Bronchial epithelial cell (primary cell): ENCODE measurements around the gene NUDT1. TPM values are rescaled to one million over a fixed set of nuclear protein-coding genes. Genes with fewer than 3 reads are reported as not detected.

Source experiments
- DNase-seq: peaks from one replicate; pipeline ENCODE4 v3.0.0-alpha.2; 2010; ENCODE audit warnings: low read depth
- FAIRE-seq: peaks from 2 replicates; lab custom pipeline; 2011; peaks lifted over from hg19 to GRCh38; lab: Jason Lieb, UNC
- H3K27me3 ChIP-seq: 2 replicates; pipeline ENCODE4 v1.5.1; 2011; ENCODE audit warnings: low read length; ENCODE audit not compliant: control insufficient read depth, insufficient read depth
- H3K36me3 ChIP-seq: 2 replicates; pipeline ENCODE4 v1.5.1; 2011; ENCODE audit warnings: low read length; ENCODE audit not compliant: control insufficient read depth, insufficient read depth
- H3K4me3 ChIP-seq: 2 replicates; pipeline ENCODE4 v1.5.1; 2011; ENCODE audit warnings: mild to moderate bottlenecking, low read depth, low read length, control low read depth
- CTCF ChIP-seq: IDR thresholded peaks from 2 replicates; pipeline ENCODE4 v1.5.1; 2011; ENCODE audit warnings: mild to moderate bottlenecking, moderate library complexity, low read length, control low read depth, inconsistent platforms; ENCODE audit not compliant: insufficient read depth, severe bottlenecking
- total RNA-seq: library from RNA; depleted of rRNA; stranded (reverse); fragments of >200 nt; gene quantifications from 2 replicates; pipeline ENCODE4 v1.2.1, GENCODE V29; 2014

Gene NUDT1
- total RNA-seq, 1 donor from 2014 or later = 7.9 TPM

- Histone ChIP-seq H3K36me3 (no peaks in the 10 kb centered on the region), H3K27me3 (no peaks in the 10 kb centered on the region), H3K4me3 (no peak overlapping the region)
- no peak for DNase-seq
- no peak for FAIRE-seq
- TF ChIP-seq CTCF = no peak
Measured at GRCh38 chr7:2271273-2272026, 29.4 kb downstream of the NUDT1 start.

DNA sequence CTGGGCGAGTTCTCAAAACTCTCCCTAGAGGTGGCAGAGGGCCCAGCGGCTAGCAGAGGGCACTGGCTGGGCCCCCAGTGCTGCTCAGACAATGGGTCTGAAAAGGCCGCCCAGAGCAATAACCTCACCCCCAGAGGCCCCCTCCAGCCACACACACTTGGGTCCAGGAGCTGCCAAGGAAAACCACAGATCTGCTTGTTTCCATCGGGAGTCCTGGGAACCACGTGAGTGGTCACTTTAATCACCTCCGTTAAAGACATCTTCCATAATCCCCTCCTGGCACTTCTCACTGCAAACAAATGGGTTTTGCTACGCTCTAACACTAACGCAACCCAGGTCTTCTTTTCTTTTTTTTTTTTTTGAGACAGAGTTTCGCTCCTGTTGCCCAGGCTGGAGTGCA is 30.0 kb downstream of the NUDT1 start:
- no peak for FAIRE-seq
- no peak for DNase-seq
- H3K27me3 ChIP-seq = no peaks in the 10 kb centered on the region
- no peaks in the 10 kb centered on the region for H3K36me3 ChIP-seq
- no peak overlapping the region for H3K4me3 ChIP-seq
- no peak for TF ChIP-seq CTCF

- DNase-seq (no peak), FAIRE-seq (no peak)
- TF ChIP-seq CTCF = no peak
- Histone ChIP-seq H3K36me3 (no peaks in the 10 kb centered on the region), H3K27me3 (no peaks in the 10 kb centered on the region), H3K4me3 (no peak overlapping the region)
Measured at GRCh38 chr7:2273866-2274265, 31.8 kb downstream of the NUDT1 start.

DNA sequence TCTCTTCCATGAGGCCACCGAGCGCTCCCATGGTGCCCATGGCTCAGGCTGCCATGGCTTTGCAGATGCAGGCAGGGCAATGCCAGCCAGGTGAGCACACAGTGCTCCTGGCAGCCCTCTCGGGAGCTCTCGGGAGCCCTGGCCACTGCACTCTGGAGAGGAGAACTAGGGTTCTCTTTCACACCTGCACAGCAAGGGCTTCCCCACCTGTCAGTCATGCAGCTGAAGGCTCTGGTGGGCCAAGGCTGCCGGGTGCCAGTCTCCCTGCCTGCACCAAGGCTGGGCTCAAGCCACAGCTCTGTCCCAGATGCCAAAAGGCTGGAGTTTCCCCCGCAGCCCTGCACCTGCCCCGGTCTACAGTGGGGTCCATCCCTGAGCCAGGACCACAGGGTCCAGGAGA is 32.6 kb downstream of the NUDT1 start:
- H3K27me3 ChIP-seq = no peaks in the 10 kb centered on the region
- FAIRE-seq (no peak), DNase-seq (no peak)
- H3K36me3 ChIP-seq = no peaks in the 10 kb centered on the region
- TF ChIP-seq CTCF = no peak
- H3K4me3 ChIP-seq = no peak overlapping the region

GRCh38 chr7:2275101-2275500 is 33.1 kb downstream of the NUDT1 start:
- no peaks in the 10 kb centered on the region for H3K27me3 ChIP-seq
- no peak for TF ChIP-seq CTCF
- no peak overlapping the region for H3K4me3 ChIP-seq
- DNase-seq (no peak), FAIRE-seq (peak; percentile 82)
- no peaks in the 10 kb centered on the region for H3K36me3 ChIP-seq

DNA sequence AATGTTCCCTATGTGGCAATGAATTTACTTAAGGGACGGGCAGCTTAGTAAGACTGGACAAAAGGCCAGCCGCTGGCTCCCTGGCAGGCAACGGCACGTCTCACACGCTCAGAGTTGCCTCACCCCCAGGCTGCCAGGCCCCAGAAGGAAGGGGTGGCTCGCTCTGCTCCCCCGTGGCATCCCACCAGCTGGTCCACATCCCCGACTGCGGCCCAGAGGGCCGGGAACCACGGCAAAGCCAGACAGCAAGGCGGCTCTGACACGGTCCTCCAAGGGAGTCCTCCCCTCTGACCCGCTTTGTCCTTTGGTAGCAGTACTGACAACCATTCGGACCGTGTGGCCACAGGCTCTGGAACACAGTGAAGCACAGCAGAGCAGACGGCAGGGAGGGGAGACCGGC is 34.1 kb downstream of the NUDT1 start:
- no peak overlapping the region for H3K4me3 ChIP-seq
- DNase-seq (no peak), FAIRE-seq (no peak)
- H3K27me3 ChIP-seq = no peaks in the 10 kb centered on the region
- no peaks in the 10 kb centered on the region for H3K36me3 ChIP-seq
- TF ChIP-seq CTCF = no peak
